ENCODE data around the gene SPDYE1.

Gene SPDYE1

GRCh38 chr7:44048031-44048795, 50.5 kb downstream of the SPDYE1 start:
- H3K4me3 ChIP-seq (ENCODE audit: low read depth, low read length) = no peak overlapping the region
- TF ChIP-seq ZNF362 (tag by site-specific recombination; IDR thresholded peaks at IDR 0.05) (no peak), ZNF571 (tag by site-specific recombination; IDR thresholded peaks at IDR 0.05) (no peak), IKZF3 (tag by site-specific recombination; IDR thresholded peaks at IDR 0.05) (no peak), ZNF548 (tag by site-specific recombination; IDR thresholded peaks at IDR 0.05) (no peak), ZNF514 (tag by site-specific recombination; IDR thresholded peaks at IDR 0.05) (no peak), RBAK (tag by site-specific recombination; IDR thresholded peaks at IDR 0.05) (no peak), BCL11A (tag by site-specific recombination; IDR thresholded peaks at IDR 0.05; ENCODE audit: low read depth) (no peak), ZNF626 (tag by site-specific recombination; IDR thresholded peaks at IDR 0.05) (no peak), GLIS1 (tag by site-specific recombination; IDR thresholded peaks at IDR 0.05) (no peak), ZNF391 (tag by site-specific recombination; IDR thresholded peaks at IDR 0.05; ENCODE audit: borderline replicate concordance, low read depth) (no peak)
- H3K36me3 ChIP-seq (ENCODE audit: control insufficient read depth in 2 of 2, insufficient read depth in 1 of 2, low read length in 2 of 2) = peaks cover 11 to 54% of the 10 kb centered on the region in 2 experiments; a peak in 2 of 3 replicates
- CTCF ChIA-PET = interaction anchor here (0.6 to 1.0 kb wide), 2 partner anchors 157 to 193 kb away, joined by 3 to 4 read pairs; no protein-coding TSS in a partner anchor
- POLR2A ChIA-PET = interaction anchor here (1.5 kb wide), 1 partner anchor 15 kb away, joined by 3 read pairs; no protein-coding TSS in a partner anchor
- peaks cover 6% of the 10 kb centered on the region; the same call in 1 of the 2 replicates for H3K4me1 ChIP-seq (ENCODE audit: control insufficient read depth, insufficient read depth, low read length)
- H3K27ac ChIP-seq (ENCODE audit: extremely low read depth, low read depth, low read length) = no peak overlapping the region
- no peaks in the 10 kb centered on the region for H3K9me3 ChIP-seq (ENCODE audit: control insufficient read depth, insufficient read depth, low read depth, low read length)

- no peak for TF ChIP-seq FEZF1 (tag by site-specific recombination; IDR thresholded peaks at IDR 0.05)
- no peak for TF ChIP-seq YY2 (tag by site-specific recombination; IDR thresholded peaks at IDR 0.05)
- no peak for TF ChIP-seq SP7 (tag by site-specific recombination; IDR thresholded peaks at IDR 0.05)
- no peak for TF ChIP-seq ZSCAN16 (tag by site-specific recombination; IDR thresholded peaks at IDR 0.05)
- TF ChIP-seq TCF7L2 (IDR thresholded peaks at IDR 0.05; ENCODE audit: borderline replicate concordance, low read depth, low read length) = no peak
- no peak for TF ChIP-seq ZNF202 (tag by site-specific recombination; IDR thresholded peaks at IDR 0.05; ENCODE audit: borderline replicate concordance)
- no peak for TF ChIP-seq ZNF350 (tag by site-specific recombination; IDR thresholded peaks at IDR 0.05)
- TF ChIP-seq ZBTB7A (tag by site-specific recombination; IDR thresholded peaks at IDR 0.05; ENCODE audit: low read depth) = no peak
- TF ChIP-seq MEIS1 (CRISPR knock-in tag; IDR thresholded peaks at IDR 0.05; ENCODE audit: borderline replicate concordance) = no peak
- TF ChIP-seq ZNF404 (tag by site-specific recombination; IDR thresholded peaks at IDR 0.05) = no peak
- TF ChIP-seq ZNF677 (tag by site-specific recombination; IDR thresholded peaks at IDR 0.05) = no peak
- TF ChIP-seq PBX3 (CRISPR knock-in tag; IDR thresholded peaks at IDR 0.05) = no peak
- no peak for TF ChIP-seq ZNF704 (tag by site-specific recombination; IDR thresholded peaks at IDR 0.05)
- TF ChIP-seq EGR2 (tag by site-specific recombination; IDR thresholded peaks at IDR 0.05; ENCODE audit: low read depth) = no peak
- TF ChIP-seq INSM2 (tag by site-specific recombination; IDR thresholded peaks at IDR 0.05) = no peak
- no peak for TF ChIP-seq ZNF366 (tag by site-specific recombination; conservative IDR thresholded peaks at IDR 0.05)
- TF ChIP-seq ZNF626 (tag by site-specific recombination; IDR thresholded peaks at IDR 0.05) = no peak
- no peak for TF ChIP-seq ZNF16 (tag by site-specific recombination; IDR thresholded peaks at IDR 0.05; ENCODE audit: low read depth)
- TF ChIP-seq BCL11A (tag by site-specific recombination; IDR thresholded peaks at IDR 0.05; ENCODE audit: low read depth) = no peak
- no peak for TF ChIP-seq ZEB2 (tag by site-specific recombination; IDR thresholded peaks at IDR 0.05)
- CTCF ChIA-PET = no interaction called here
- POLR2A ChIA-PET = no interaction called here
- peaks cover 3% of the 10 kb centered on the region; the same call in 1 of the 2 replicates for H3K4me1 ChIP-seq (ENCODE audit: control insufficient read depth, insufficient read depth, low read length)
- H3K4me3 ChIP-seq (ENCODE audit: low read depth, low read length) = no peak overlapping the region
- H3K9me3 ChIP-seq (ENCODE audit: control insufficient read depth, insufficient read depth, low read depth, low read length) = no peaks in the 10 kb centered on the region
- peaks cover 19 to 70% of the 10 kb centered on the region in 2 experiments for H3K36me3 ChIP-seq (ENCODE audit: control insufficient read depth in 2 of 2, insufficient read depth in 1 of 2, low read length in 2 of 2)
- H3K27ac ChIP-seq (ENCODE audit: extremely low read depth, low read depth, low read length) = no peak overlapping the region
These were observed 52.6 kb downstream of the SPDYE1 start for GRCh38 chr7:44050121-44050914.
